ENCODE results near the gene SLC44A3.

The SLC44A3 gene

DNA sequence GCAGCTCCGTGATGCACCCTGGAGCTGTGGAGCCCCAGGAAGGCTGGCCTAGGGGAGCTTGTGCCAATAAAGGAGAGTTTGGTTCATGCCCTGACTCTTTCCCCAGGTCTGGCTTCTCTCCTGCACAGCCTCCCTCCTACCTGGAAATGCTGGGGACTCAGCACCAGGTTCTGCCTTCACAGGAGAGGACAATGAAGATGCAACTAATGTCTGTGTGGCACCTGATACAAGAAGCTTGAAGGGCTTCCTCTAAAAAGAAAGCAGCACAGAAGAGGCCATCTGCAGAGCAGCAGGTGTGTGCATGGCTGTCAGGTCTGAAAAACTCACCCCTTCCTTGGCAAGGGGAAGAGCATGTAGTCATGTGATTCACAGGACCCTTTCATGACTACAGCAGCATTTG, 43.7 kb upstream of the SLC44A3 start:
- DNase-seq (ENCODE audit: low read depth), result no peak
- H3K4me3 ChIP-seq (ENCODE audit: low read depth, low read length), result no peak overlapping the region
- TF ChIP-seq, protein P1, sequence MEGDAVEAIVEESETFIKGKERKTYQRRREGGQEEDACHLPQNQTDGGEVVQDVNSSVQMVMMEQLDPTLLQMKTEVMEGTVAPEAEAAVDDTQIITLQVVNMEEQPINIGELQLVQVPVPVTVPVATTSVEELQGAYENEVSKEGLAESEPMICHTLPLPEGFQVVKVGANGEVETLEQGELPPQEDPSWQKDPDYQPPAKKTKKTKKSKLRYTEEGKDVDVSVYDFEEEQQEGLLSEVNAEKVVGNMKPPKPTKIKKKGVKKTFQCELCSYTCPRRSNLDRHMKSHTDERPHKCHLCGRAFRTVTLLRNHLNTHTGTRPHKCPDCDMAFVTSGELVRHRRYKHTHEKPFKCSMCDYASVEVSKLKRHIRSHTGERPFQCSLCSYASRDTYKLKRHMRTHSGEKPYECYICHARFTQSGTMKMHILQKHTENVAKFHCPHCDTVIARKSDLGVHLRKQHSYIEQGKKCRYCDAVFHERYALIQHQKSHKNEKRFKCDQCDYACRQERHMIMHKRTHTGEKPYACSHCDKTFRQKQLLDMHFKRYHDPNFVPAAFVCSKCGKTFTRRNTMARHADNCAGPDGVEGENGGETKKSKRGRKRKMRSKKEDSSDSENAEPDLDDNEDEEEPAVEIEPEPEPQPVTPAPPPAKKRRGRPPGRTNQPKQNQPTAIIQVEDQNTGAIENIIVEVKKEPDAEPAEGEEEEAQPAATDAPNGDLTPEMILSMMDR (IDR thresholded peaks at IDR 0.05; ENCODE audit: low read depth, low read length), result no peak
- TF ChIP-seq POLR2A (IDR thresholded peaks at IDR 0.05; ENCODE audit: extremely low read depth, insufficient read length) (no peak), MYC (IDR thresholded peaks at IDR 0.05; ENCODE audit: low read depth, low read length) (no peak)
- TF ChIP-seq, protein P2, sequence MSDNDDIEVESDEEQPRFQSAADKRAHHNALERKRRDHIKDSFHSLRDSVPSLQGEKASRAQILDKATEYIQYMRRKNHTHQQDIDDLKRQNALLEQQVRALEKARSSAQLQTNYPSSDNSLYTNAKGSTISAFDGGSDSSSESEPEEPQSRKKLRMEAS (IDR thresholded peaks at IDR 0.05; ENCODE audit: low read depth, low read length), result no peak

DNA sequence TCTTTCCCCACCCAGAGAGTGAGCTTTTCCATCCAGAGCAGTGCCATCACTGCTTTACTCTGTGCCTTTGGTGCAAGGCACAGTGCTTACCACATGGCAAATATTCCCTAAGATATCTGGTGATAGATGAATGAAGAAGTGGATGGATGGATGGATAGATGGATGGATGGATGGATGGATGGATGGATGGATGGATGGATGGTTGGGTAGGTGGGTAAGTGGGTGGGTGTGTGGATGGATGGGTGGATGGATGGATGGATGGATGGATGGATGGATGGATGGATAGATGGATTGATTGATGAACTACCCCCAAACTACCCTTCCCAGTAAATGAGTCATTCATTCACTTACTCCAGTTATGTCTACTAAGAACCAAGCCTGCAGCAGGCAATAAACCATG, 42.9 kb upstream of the SLC44A3 start:
- H3K4me3 ChIP-seq (ENCODE audit: low read depth, low read length), result no peak overlapping the region
- TF ChIP-seq, protein P2 (IDR thresholded peaks at IDR 0.05; ENCODE audit: low read depth, low read length), result no peak
- TF ChIP-seq, protein P1 (IDR thresholded peaks at IDR 0.05; ENCODE audit: low read depth, low read length), result no peak
- TF ChIP-seq MYC (IDR thresholded peaks at IDR 0.05; ENCODE audit: low read depth, low read length) (no peak), POLR2A (IDR thresholded peaks at IDR 0.05; ENCODE audit: extremely low read depth, insufficient read length) (no peak)
- DNase-seq (ENCODE audit: low read depth), result no peak

DNA sequence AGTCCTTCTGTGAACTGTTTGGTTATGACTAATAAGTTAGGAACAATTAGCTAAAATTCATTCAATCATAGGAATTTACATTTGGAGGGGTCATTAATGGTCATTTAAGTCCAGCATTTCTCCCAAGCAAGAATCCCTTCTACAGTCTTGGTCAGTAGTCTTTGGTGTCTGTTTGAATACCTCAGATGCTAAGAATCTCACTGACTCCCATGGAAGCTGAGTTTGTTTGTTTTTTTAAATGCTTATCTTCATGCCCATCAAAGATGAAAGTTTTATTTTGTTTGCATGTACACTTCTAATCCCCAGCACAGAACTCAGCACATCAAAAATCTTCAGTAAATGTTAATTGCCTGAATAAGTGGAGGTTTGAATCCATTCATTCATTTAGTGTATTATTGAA, 41.3 kb upstream of the SLC44A3 start:
- H3K4me3 ChIP-seq (ENCODE audit: low read depth, low read length), result no peak overlapping the region
- TF ChIP-seq, protein P1 (IDR thresholded peaks at IDR 0.05; ENCODE audit: low read depth, low read length), result no peak
- TF ChIP-seq MYC (IDR thresholded peaks at IDR 0.05; ENCODE audit: low read depth, low read length) (no peak), POLR2A (IDR thresholded peaks at IDR 0.05; ENCODE audit: extremely low read depth, insufficient read length) (no peak)
- TF ChIP-seq, protein P2 (IDR thresholded peaks at IDR 0.05; ENCODE audit: low read depth, low read length), result no peak
- no peak for DNase-seq (ENCODE audit: low read depth)

DNA sequence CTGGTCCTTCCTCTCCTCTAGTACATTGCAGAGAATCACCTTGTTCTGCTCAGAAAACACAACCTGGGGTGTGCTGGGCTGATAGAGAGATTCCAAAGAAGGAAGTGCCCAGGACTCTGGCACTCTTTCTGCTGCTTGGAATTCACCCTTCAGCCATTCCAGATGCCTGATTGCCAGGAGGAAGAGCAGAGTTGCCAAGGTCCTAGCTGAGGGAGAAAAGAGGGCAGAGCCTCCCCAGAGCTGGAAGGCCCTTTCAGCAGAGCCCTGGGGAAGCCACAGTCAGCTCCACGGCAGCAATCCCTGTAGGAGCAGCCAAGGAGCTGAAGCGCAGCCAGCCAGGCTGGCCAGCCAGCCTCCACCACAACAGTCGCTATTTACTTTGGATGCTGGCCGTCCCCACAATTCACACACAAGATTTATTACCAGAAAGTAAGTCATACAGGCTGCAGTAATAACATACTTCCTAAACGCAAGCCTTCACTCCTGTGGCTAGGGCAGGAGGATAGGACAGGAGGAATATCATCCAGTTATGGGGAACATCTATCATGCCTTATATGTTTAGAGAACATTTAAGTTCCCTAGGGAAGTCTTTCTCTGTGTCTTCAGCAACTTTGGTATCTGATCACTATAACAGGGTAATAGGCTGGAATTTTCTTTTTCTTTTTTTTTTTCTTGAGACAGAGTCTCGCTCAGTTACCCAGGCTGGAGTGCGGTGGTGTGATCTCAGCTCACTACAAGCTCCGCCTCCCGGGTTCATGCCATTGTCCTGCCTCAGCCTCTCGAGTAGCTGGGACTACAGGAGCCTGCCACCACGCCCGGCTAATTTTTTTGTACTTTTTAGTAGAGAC, 36.6 kb upstream of the SLC44A3 start:
- DNase-seq (ENCODE audit: low read depth), result no peak

DNA sequence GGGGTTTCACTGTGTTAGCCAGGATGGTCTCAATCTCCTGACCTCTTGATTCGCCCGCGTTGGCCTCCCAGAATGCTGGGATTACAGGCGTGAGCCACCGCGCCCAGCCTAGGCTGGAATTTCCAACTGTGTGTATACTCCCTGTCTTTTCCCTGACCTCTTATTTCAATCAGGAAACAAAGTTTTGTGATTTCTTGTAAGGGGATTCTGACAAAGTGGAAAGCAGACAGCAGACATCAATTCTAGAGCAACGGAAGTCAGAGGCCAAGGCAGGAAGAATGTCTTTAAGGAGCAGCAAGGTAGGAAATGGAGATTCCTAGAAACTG, 36.0 kb upstream of the SLC44A3 start:
- TF ChIP-seq POLR2A (IDR thresholded peaks at IDR 0.05; ENCODE audit: extremely low read depth, insufficient read length), result no peak
- TF ChIP-seq, protein P2 (IDR thresholded peaks at IDR 0.05; ENCODE audit: low read depth, low read length), result no peak
- TF ChIP-seq, protein P1 (IDR thresholded peaks at IDR 0.05; ENCODE audit: low read depth, low read length), result no peak
- no peak for TF ChIP-seq MYC (IDR thresholded peaks at IDR 0.05; ENCODE audit: low read depth, low read length)
- no peak overlapping the region for H3K4me3 ChIP-seq (ENCODE audit: low read depth, low read length)
- no peak for DNase-seq (ENCODE audit: low read depth)

More for the DNA sequence above, 36.6 kb upstream of the SLC44A3 start:
- H3K4me3 ChIP-seq (ENCODE audit: low read depth, low read length), result no peak overlapping the region
- TF ChIP-seq MYC (IDR thresholded peaks at IDR 0.05; ENCODE audit: low read depth, low read length), result no peak
- TF ChIP-seq, protein P1 (IDR thresholded peaks at IDR 0.05; ENCODE audit: low read depth, low read length), result no peak
